ENCODE measurements around the gene CA4. TPM values are rescaled to one million over a fixed set of nuclear protein-coding genes. Genes with fewer than 3 reads are reported as not detected.

Gene CA4
- polyA plus RNA-seq, 1 experiment = not detected

- peak; percentile 45 for DNase-seq (ENCODE audit: low read depth)
- peaks cover 11% of the 10 kb centered on the region for H3K27me3 ChIP-seq (ENCODE audit: control insufficient read depth, insufficient read depth, low read length)
- no peak for TF ChIP-seq CTCF (IDR thresholded peaks at IDR 0.05; ENCODE audit: insufficient read depth, low read depth, low read length)
- no peaks in the 10 kb centered on the region for H3K36me3 ChIP-seq (ENCODE audit: control insufficient read depth, insufficient read depth, low read length)
- H3K4me3 ChIP-seq (ENCODE audit: low read depth, low read length) = peak overlapping the region; percentile 87
- POLR2A ChIA-PET = no interaction called here
- CTCF ChIA-PET = interaction anchor here (0.6 kb wide), 1 partner anchor 43 kb away, joined by 6 read pairs; no protein-coding TSS in a partner anchor
Measured at GRCh38 chr17:60135151-60135950, 14.4 kb upstream of the CA4 start.

GRCh38 chr17:60135951-60136666 is 13.7 kb upstream of the CA4 start:
- no peak for TF ChIP-seq CTCF (IDR thresholded peaks at IDR 0.05; ENCODE audit: insufficient read depth, low read depth, low read length)
- ChIA-PET CTCF (no interaction called here), POLR2A (no interaction called here)
- no peaks in the 10 kb centered on the region for H3K36me3 ChIP-seq (ENCODE audit: control insufficient read depth, insufficient read depth, low read length)
- no peak for DNase-seq (ENCODE audit: low read depth)
- no peak overlapping the region; the same call in 1 of the 2 replicates for H3K4me3 ChIP-seq (ENCODE audit: low read depth, low read length)
- H3K27me3 ChIP-seq (ENCODE audit: control insufficient read depth, insufficient read depth, low read length) = peaks cover 11% of the 10 kb centered on the region

- TF ChIP-seq CTCF (IDR thresholded peaks at IDR 0.05; ENCODE audit: insufficient read depth, low read depth, low read length) = no peak
- ChIA-PET POLR2A (no interaction called here), CTCF (no interaction called here)
- Histone ChIP-seq H3K36me3 (ENCODE audit: control insufficient read depth, insufficient read depth, low read length) (no peaks in the 10 kb centered on the region), H3K4me3 (ENCODE audit: low read depth, low read length) (no peak overlapping the region), H3K27me3 (ENCODE audit: control insufficient read depth, insufficient read depth, low read length) (peaks cover 11% of the 10 kb centered on the region)
- no peak for DNase-seq (ENCODE audit: low read depth)
Measured at GRCh38 chr17:60137731-60138130, 12.0 kb upstream of the CA4 start.

- Histone ChIP-seq H3K4me3 (ENCODE audit: low read depth, low read length) (no peak overlapping the region), H3K36me3 (ENCODE audit: control insufficient read depth, insufficient read depth, low read length) (no peaks in the 10 kb centered on the region), H3K27me3 (ENCODE audit: control insufficient read depth, insufficient read depth, low read length) (peaks cover 11% of the 10 kb centered on the region)
- no peak for TF ChIP-seq CTCF (IDR thresholded peaks at IDR 0.05; ENCODE audit: insufficient read depth, low read depth, low read length)
- ChIA-PET POLR2A (no interaction called here), CTCF (interaction anchor here (1.6 to 2.1 kb wide), 3 partner anchors 11 to 302 kb away, joined by 5 to 8 read pairs (median 7); partner anchors contain the start of gene CA4)
- DNase-seq (ENCODE audit: low read depth) = no peak
Measured at GRCh38 chr17:60138769-60139437, 10.9 kb upstream of the CA4 start.
